ENCODE measurements around the gene ATM.

DNA sequence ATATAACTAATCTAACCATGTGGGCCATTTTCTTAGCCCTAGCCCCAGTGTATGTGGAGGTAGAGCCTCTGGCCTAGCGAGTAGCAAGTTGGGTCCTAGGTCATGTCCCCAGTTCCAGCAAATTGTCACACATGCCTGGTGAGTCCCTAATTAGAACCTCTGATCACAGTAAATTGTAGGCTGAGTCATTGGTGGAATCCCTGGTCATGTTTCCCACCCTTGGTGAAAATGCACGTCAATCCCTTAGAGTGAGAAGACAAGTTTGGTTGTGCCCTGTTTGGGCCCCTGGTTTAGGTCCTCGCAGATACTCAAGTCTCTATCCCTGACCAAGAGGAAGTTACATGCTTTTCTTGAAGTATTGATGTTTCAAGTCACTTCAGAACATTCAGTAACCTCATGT lies 46.7 kb downstream of the ATM start:
- TF ChIP-seq, protein P1, sequence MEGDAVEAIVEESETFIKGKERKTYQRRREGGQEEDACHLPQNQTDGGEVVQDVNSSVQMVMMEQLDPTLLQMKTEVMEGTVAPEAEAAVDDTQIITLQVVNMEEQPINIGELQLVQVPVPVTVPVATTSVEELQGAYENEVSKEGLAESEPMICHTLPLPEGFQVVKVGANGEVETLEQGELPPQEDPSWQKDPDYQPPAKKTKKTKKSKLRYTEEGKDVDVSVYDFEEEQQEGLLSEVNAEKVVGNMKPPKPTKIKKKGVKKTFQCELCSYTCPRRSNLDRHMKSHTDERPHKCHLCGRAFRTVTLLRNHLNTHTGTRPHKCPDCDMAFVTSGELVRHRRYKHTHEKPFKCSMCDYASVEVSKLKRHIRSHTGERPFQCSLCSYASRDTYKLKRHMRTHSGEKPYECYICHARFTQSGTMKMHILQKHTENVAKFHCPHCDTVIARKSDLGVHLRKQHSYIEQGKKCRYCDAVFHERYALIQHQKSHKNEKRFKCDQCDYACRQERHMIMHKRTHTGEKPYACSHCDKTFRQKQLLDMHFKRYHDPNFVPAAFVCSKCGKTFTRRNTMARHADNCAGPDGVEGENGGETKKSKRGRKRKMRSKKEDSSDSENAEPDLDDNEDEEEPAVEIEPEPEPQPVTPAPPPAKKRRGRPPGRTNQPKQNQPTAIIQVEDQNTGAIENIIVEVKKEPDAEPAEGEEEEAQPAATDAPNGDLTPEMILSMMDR (conservative IDR thresholded peaks at IDR 0.05 in 1 of 2, IDR thresholded peaks at IDR 0.05 in 1 of 2; ENCODE audit: extremely low read depth in 1 of 2, insufficient read depth in 1 of 2, low read depth in 1 of 2, low read length in 2 of 2), result no peak
- TF ChIP-seq EZH2 (IDR thresholded peaks at IDR 0.05; ENCODE audit: borderline replicate concordance, low read length), result no peak
